HG03025 (cell line): Measurements from ENCODE around the gene SOX12.
A peak's percentile ranks its signal among the peaks of the same experiment; 100 is the strongest.

Source experiments
- ATAC-seq: cut with Tn5 transposase; IDR thresholded peaks from one replicate; pipeline ENCODE4 v1.9.1; 2021; ENCODE audit warnings: mild to moderate bottlenecking, moderate library complexity; ENCODE audit not compliant: unreplicated experiment, low FRiP score

The SOX12 gene

DNA sequence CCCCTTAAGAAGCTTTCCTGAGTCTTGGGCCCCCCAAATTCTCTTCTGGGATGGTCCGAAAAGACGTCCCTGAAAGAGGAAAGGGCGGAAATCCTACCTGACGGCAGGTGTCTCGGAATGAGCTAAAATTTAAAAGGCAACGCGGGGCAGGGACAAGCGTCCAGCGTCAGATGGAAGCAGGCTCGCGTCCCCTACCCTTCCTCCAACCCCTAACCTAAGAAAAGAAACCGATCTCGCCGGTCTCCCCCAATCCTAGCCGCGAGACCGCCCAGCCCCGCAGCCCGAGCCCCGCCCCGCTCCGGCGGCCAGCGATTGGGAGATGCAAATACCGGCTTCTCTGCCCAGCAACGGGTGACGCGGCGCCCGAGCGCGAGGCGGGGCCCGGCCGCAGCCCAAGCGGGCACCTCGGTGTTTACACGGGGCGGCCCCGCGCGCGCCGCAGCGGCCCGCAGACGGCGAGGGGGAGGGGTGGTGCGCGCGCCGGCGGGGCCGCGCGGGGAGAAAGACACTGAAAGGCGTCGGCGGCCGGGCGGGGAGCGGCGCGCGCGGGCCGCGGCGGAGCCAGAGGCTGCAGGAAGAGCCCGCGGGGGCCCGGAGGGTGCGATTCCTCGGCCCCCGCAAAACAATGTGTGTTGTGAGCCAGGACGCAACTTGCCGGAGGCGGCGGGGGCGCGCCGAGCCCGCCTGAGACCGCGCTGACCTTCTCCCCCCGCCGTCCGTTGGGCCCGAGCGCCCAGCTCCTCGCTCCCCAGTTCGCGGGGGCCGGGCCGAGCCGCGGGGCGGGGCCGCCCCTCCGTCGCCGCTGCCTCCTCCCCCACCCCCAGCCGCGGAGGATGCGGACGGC, at the start of gene SOX12:
SOX12 (plus strand) TSS at position 508 of the 844 bp plus-strand sequence. CDS start 373 bp downstream, outside the sequence.
- peak; percentile 71 for ATAC-seq

DNA sequence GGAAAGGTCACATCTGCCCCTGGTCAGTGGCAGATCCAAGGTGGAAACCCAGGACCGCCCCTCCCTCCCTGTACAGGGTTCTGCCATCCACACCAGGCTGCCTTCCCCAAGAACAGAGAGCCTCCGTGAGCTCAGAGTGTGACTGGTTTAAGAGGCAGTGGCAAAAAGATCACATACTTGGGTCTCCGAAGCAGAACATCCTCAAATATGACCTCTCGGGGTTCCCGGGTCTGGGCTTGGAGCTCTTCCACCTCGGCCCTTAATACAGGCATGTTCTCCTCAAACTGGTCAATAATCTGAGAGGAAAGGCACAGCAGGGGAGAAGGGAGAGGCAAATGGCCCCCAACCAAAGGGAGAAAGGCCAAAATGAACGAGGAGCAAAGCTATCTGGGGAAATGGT, 49.6 kb upstream of the SOX12 start:
- no peak for ATAC-seq

DNA sequence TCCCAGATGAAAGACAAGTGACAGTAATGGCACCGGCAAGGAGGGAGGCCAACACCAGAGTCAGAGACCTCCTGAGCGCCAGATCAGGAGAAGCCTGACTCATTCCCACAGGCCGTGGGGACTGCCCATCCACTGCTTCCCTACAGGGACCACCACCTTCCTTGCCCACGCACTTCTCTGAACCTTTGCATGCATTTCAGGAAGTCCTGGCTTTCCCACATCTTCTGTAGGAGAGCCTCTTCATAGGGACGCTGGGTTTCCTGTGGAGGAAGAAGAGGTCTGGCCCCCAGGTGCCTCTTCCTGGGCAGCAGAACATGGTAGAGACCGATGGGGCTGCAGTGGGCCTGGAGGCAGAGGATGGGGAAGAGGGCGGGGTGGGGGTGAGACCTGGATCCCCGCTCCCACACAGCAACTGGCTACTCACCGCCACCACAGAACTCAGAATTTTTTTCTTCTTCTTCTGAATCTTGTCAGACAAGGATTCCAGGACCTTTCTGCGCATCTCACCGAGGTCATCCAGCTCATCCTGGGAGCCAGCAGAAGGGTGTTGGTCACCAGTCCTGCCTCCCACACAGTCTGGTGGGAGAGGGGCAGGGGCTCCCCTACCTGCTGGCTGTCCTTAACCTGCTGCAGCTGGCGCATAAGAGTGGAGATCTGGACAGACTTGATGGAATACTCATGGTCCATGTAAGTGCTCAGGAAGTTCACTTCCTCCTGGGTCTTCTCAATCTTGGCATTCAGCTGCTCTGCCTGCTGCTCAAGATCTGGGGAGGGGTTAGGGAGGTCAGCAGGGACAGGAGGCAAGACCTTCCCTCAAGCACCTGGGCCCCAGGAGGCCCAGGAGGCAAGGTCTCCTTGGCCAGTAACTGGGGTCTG, 48.5 kb upstream of the SOX12 start:
- ATAC-seq: no peak

DNA sequence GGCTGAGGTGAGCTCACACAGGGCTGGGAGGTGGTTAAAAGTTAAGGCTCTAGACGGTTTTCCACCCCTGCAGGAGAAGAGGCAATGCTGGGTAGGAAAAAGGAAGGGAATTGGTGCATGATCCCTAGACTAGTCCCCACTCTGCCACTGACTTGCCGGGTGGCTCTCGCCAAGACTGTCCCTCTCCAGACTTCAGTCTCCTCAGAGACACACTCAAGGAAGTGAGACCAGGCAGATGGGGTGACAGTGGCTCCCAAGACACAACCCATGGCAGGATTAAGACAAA, 47.9 kb upstream of the SOX12 start:
- no peak for ATAC-seq

DNA sequence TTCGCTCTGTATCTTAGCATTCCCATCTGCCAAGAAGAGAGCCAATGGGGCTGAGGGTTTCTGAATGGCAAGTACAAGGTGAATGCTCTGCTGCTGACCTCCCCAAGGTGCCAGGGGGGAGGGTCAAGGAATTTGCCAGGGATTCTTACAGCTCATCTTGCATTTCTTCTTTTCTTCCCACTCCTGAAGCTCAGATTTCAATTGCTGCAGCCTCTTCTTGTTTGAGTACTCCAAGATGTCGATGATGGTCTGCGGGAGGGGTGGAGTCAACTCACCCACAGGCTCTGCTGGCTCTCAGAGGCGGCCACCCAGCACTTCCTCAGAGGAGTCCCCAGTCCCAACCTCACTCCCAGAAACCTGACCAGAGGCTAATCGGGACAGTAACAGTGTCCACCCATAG, 47.2 kb upstream of the SOX12 start:
- no peak for ATAC-seq

DNA sequence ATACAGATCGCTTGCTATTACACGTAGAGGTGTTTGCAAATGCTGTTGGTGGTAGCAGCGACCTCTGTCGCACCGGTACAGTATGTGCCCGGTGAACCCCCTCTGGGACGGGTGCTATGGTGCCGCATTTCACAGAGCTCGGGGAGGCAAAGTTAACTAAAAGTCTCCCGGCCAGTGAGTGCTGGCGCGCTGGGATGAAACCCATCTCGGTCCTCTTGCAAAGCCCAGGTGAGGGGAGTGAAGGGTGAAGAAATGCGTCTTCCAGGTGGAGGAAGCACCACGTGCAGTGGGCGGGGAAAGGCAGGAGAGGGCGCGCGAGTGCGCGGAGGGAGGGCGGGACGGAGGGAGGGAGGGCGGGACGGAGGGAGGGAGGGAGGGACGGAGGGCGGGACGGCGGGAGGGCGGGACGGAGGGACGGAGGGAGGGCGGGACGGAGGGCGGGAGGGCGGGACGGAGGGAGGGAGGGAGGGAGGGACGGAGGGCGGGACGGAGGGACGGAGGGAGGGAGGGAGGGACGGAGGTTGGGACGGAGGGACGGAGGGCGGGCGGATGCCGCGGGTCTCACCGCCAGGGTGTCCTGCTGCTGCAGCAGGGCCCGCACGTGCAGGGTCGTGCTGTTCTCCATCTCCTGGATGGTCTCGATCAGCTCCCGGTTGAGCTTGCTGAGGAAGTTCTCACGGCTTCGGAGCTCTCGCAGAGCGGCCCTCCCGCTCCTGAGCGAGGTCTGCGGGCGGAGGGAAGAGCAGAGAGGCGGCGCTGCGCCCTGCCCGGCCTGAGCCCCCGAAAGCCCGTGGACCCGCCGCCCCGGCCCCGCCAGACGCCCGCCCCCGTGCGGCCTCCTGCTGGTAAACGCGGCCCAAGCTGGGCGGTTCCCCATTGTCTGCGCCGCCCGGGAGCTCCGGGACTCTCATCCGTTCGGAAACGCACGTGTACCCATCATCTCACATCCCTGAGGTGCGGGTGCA, 46.5 kb upstream of the SOX12 start:
- ATAC-seq: no peak

DNA sequence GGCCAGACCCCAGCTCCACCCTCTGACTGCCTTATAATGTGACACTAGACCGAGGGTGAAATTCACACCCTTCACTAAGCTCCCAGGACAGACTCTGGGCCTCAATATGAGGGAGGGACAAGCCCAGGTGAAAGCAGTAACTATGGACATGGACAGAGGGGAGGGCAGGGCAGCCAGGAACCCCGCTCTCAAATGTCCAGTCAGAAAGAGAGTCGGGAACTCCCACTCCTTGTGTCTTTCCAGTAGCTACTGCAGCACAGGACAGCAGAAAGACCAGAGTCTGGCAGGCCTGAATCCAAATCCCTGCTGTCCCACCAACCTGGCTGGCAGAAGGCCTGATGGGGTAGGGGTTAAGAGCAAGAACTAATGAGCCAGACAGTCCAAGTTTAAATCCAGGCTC, 41.2 kb upstream of the SOX12 start:
- no peak for ATAC-seq

DNA sequence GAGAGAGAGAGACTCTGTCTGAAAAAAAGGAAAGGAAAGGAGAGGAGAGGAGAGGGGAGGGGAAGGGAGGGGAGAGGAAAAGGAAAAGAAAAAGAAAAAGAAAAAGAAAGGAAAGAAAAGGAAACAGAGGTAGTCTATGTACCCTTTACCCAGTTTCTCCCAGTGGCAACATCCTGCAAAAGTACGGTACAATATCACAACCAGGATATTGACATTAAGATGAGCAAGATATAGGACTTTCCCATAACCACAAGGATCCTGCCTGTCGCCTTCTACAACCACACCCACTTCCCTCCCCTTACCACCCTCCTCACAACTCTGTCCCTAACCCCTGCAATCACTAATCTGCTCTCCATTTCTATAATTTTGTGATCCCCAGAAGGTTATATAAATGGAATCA, 38.8 kb upstream of the SOX12 start:
- ATAC-seq: no peak

DNA sequence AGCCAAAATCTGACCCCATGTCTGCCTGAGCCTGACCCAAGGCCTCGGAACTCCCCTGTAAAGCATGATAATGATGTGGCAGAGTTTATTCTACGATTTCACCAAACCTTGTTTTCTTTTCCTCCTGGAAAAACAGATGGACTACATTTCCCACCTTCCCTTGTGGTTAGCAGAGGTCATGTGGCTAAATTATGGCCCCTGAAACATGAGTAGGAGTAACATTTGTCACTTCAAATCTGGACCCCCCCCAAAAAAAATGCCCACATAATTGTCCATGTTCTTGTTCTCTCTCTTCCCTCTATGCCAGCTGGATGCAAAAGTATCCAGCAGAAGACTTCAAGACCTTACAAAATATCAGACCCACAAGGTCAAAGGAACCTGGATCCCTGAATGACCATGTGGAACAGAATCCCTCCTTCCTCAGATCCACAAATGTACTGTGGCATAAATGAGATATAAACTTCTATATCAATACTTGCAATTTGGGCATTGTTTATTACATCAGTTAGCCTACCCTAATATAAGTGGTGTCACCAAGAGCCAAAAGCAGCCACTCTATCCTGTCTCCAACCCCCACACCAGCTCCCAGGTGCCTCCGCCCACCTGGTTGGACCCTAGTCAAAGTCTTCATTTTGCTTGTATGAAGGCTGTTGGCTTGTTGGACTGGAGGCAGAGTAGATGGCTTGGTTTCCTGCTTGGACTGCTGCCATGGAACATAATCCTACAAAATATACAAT, 36.2 kb upstream of the SOX12 start:
- no peak for ATAC-seq

DNA sequence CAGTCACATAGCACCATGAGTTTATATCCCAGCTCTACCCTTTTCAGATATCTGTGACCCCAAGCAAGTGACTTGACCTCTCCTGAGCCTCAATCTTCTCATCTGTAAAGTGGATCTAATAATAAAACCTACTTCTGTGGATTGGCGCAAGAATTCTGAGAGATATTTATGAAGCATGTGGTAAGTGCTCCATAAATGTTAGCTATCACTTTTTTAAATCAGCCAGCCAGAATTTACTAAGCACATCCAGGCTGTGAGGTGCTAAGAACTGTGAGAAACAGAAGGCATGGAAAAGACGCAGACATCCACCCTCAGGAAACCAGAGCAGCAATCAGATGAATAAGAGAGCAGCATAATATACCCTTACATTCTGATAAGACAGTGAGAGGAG, 35.7 kb upstream of the SOX12 start:
- ATAC-seq: no peak

DNA sequence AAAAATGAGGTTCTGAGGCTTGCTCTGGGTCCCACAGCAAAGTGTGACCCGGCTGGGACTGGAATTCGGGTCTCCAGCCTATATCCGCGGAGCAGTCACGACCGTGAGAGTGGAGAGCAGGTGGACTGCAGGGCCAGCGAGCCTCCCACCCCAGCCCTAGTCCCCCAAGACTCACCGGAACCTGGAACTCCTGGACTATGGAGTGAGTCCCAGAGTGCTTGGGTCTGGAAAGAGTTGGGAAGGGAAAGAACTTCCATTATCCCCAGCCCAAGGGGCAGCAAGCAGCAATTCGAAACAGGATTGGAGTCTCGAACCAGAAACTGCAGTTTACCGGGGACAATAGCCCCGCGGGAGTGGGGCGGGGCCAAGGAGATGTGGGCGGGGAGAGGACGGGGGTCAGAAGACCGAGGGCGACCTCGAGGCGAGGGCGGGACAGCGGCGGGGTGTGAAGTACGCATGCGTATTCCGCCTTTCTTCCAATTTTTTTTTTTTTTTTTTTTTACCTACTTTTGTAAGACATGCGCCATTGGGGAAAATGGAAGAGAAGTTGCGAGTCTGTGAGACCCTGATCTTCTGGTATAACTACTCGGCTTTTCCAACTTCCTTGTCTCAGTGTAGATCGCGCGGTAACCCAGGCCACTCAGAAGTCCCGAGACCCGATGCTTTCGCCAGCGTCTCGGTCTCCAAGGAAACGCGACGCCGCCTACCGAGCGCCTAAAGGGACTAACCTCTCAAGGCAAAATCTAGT, 35.1 kb upstream of the SOX12 start, which contains the start of gene C20orf96:
C20orf96 (minus strand) TSS at position 667 of the 748 bp plus-strand sequence; CDS start at position 527, 140 bp downstream.
- ATAC-seq: peak; percentile 77

DNA sequence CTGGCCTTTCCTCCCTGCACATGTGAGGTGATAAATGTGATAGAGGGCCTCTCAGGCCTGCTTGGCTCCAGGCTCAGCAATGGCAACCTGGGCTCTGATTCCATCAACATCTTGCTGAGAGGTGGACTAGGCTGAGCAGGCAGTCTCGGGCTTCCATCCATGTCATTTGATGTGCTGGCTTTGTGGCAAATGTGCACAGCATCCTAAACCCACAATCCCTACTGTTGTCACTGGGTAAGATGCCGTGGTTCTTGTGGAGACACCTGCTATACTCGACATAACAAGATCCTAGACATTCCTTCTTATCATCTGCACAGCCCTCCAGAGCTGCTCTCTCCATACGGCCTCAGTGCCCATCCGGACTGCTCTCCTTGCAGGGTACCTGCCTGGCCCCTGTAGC, 30.8 kb upstream of the SOX12 start:
- ATAC-seq: no peak

DNA sequence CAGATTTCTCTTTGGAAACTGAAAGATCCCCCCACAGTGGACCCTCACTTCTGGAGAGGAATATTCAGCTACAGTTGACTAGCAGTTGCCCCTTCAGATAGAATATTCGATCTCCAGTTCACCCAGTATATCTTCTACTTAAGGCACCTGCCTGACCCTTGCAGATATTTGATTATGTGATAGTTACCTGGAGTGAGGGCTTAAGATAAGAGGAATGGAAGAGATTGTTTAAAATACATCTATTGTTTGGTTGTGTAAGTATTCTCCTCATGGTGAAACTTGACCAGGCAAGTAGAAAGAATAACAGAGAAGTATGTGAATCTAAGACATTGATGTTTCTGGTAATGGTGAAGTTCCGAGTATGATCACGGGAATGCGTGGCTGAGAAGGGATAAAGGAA, 29.5 kb upstream of the SOX12 start:
- no peak for ATAC-seq

DNA sequence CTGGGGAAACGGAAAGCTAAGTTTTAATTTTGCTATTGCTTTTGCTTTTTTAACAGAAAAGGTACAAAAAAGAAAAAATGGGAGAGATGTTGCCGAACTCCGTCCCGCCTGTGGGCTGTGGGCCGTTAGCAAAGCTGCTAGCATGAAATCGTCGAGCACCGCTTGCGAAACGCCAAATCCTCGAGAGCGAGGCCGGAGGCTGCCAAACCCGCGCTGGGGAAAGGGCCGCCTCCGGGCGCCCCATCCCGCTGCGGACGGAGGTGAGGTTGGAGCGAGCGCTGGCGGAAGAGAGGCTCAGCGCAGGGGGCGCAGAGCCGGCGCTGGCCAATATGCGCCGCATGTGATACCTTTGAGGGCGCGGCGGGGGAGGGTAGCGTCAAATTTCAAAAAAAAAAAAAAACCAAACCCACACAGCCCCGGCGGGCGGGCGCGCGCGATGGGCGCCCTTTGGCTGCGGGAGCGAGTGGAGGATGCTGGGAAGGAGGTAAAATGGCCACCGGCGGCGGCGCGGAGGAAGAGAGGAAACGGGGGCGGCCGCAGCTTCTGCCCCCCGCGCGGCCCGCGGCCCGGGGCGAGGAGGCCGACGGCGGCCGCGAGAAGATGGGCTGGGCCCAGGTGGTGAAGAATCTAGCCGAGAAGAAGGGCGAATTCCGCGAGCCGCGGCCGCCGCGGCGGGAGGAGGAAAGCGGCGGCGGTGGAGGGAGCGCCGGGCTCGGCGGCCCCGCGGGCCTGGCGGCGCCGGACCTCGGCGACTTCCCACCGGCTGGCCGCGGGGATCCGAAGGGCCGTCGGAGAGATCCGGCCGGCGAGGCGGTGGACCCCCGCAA, 28.0 kb upstream of the SOX12 start, which contains the start of gene ZCCHC3:
ZCCHC3 (plus strand) TSS at position 473 of the 827 bp plus-strand sequence; CDS start at position 490, 17 bp downstream.
- ATAC-seq: peak; percentile 77

DNA sequence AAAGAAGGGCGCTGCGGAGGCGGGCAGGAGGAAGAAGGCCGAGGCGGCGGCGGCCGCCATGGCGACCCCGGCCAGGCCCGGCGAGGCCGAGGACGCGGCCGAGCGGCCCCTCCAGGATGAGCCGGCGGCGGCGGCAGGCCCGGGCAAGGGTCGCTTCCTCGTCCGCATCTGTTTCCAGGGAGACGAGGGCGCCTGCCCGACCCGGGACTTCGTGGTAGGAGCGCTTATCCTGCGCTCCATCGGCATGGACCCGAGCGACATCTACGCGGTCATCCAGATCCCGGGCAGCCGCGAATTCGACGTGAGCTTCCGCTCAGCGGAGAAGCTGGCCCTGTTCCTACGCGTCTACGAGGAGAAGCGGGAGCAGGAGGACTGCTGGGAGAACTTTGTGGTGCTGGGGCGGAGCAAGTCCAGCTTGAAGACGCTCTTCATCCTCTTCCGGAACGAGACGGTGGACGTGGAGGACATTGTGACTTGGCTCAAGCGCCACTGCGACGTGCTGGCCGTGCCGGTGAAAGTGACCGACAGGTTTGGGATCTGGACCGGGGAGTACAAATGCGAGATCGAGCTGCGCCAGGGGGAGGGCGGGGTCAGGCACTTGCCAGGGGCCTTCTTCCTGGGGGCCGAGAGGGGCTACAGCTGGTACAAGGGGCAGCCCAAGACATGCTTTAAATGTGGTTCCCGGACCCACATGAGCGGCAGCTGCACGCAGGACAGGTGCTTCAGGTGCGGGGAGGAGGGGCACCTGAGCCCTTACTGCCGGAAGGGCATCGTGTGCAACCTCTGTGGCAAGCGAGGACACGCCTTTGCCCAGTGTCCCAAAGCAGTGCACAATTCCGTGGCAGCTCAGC, 27.2 kb upstream of the SOX12 start:
- peak; percentile 28 for ATAC-seq

DNA sequence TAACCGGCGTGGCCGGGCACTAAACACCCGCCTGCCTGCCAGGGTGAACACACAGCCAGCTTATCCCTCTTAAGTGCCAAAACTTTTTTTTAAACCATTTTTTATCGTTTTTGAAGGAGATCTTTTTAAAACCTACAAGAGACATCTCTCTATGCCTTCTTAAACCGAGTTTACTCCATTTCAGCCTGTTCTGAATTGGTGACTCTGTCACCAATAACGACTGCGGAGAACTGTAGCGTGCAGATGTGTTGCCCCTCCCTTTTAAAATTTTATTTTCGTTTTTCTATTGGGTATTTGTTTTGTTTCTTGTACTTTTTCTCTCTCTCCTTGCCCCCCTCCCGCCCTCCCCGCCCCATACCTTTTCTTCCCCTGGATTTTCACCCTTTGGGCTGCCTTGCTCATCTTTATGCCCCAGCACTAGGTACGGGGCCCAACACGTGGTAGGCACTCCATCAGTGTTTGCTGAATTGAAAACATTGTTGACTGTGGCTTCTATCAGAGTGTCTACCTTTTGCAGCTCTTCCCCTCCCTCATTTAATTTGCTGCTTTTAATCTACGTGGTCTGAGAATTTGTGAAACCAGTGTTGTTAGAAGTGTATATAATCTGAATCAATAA, 26.5 kb upstream of the SOX12 start:
- no peak for ATAC-seq
